A549 (cell line): Measurements from ENCODE around the gene CTU2. TPM values are rescaled to one million over a fixed set of nuclear protein-coding genes. Genes with fewer than 3 reads are reported as not detected.

ENCODE experiments used
- ATAC-seq, 2 experiments: fragments of 200-7000 bp in 1 of 2; fragments of >200 bp in 1 of 2; cut with Nextera tagmentation in 1 of 2; cut with Tn5 transposase in 1 of 2; 3 replicates each; pipeline versions ENCODE4 v1.8.0 to v1.9.1; 2018 to 2020; ENCODE audit warnings: mild to moderate bottlenecking in 1 of 2, moderate library complexity in 1 of 2
- CTCF ChIA-PET: fragments of 300-600 bp; sonication (Branson Sonifier 250); formaldehyde crosslinking; extraction: SDS; loops from one replicate; lab custom pipeline; 2021; ENCODE audit warnings: antibody characterized with exemption, inconsistent platforms; lab: Yijun Ruan, JAX
- POLR2A ChIA-PET: fragments of 350-600 bp; formaldehyde crosslinking; extraction: SDS; loops from one replicate; lab custom pipeline; 2021; ENCODE audit warnings: antibody characterized with exemption, inconsistent platforms; lab: Yijun Ruan, JAX
- DNase-seq, 2 experiments: peaks; one replicate each; pipeline versions ENCODE4 v3.0.0 to v3.0.0-alpha.2; 2011 to 2016; ENCODE audit warnings: low read depth in 1 of 2, low spot score in 1 of 2
- FAIRE-seq: peaks from 2 replicates; lab custom pipeline; 2011; peaks lifted over from hg19 to GRCh38; lab: Jason Lieb, UNC
- H3K27ac ChIP-seq, 2 experiments: fragments of >200 bp; sonication (Bioruptor Twin); formaldehyde crosslinking; 3 replicates each; pipeline ENCODE4 v1.5.1; 2016 to 2017
- H3K4me1 ChIP-seq: fragments of >200 bp; sonication (Bioruptor Twin); formaldehyde crosslinking; 3 replicates; pipeline ENCODE4 v1.6.1; 2016
- H3K4me2 ChIP-seq: fragments of >200 bp; sonication (Bioruptor Twin); formaldehyde crosslinking; 3 replicates; pipeline ENCODE4 v1.6.1; 2016
- H3K4me3 ChIP-seq: fragments of >200 bp; sonication (Bioruptor Twin); formaldehyde crosslinking; 3 replicates; pipeline ENCODE4 v1.5.1; 2016
- H3K9me3 ChIP-seq: fragments of >200 bp; sonication (Bioruptor Twin); formaldehyde crosslinking; 3 replicates; pipeline ENCODE4 v1.6.1; 2016
- BHLHE40 ChIP-seq: IDR thresholded peaks from 2 replicates; pipeline ENCODE4 v1.6.1; 2012; ENCODE audit warnings: low read depth, low read length, inconsistent platforms
- CBX2 ChIP-seq: fragments of 200-600 bp; sonication (generic); IDR thresholded peaks from 2 replicates; pipeline ENCODE4 v1.6.1; 2016; ENCODE audit warnings: low read depth, mild to moderate bottlenecking, borderline replicate concordance
- CBX8 ChIP-seq: fragments of 200-600 bp; sonication (generic); IDR thresholded peaks from 2 replicates; pipeline ENCODE4 v1.6.1; 2016
- CEBPB ChIP-seq, 2 experiments: fragments of >200 bp in 1 of 2; sonication (Bioruptor Twin) in 1 of 2; formaldehyde crosslinking in 1 of 2; IDR thresholded peaks; 2 replicates each; pipeline ENCODE4 v1.6.1; 2012 to 2016
- CHD2 ChIP-seq: fragments of 150-350 bp; IDR thresholded peaks from 2 replicates; pipeline ENCODE4 v1.6.1; 2014; ENCODE audit warnings: low read length; ENCODE audit not compliant: partially characterized antibody
- CHD4 ChIP-seq: fragments of 200-600 bp; sonication (generic); IDR thresholded peaks from 2 replicates; pipeline ENCODE4 v1.6.1; 2016; ENCODE audit warnings: antibody characterized with exemption, mild to moderate bottlenecking, borderline replicate concordance
- CTCF ChIP-seq: fragments of >200 bp; sonication (Bioruptor Twin); formaldehyde crosslinking; IDR thresholded peaks from 3 replicates; pipeline ENCODE4 v1.5.1; 2016
- EHMT2 ChIP-seq: fragments of 200-600 bp; sonication (generic); IDR thresholded peaks from 2 replicates; pipeline ENCODE4 v1.6.1; 2016; ENCODE audit warnings: antibody characterized with exemption, low read depth, mild to moderate bottlenecking, moderate library complexity
- FOSL2 ChIP-seq, 2 experiments: fragments of 450-650 bp in 1 of 2; fragments of >200 bp in 1 of 2; sonication (Bioruptor Twin) in 1 of 2; formaldehyde crosslinking; IDR thresholded peaks; 2 replicates each; pipeline versions ENCODE4 v1.5.0 to v1.6.1; 2016 to 2020; ENCODE audit warnings: mild to moderate bottlenecking in 1 of 2, moderate library complexity in 1 of 2
- HES2 ChIP-seq: fragments of >200 bp; sonication (Bioruptor Twin); formaldehyde crosslinking; IDR thresholded peaks from 2 replicates; pipeline ENCODE4 v1.6.1; 2016
- HOXA7 ChIP-seq: fragments of 250-450 bp; sonication (Bioruptor Pico); IDR thresholded peaks from 2 replicates; pipeline ENCODE4 v1.5.0; 2020; ENCODE audit warnings: mild to moderate bottlenecking, moderate library complexity
- JUNB ChIP-seq: fragments of >200 bp; sonication (Bioruptor Twin); formaldehyde crosslinking; IDR thresholded peaks from 2 replicates; pipeline ENCODE4 v1.6.1; 2016
- KDM1A ChIP-seq: fragments of 200-600 bp; sonication (generic); IDR thresholded peaks from 2 replicates; pipeline ENCODE4 v1.6.1; 2016; ENCODE audit warnings: low read depth, mild to moderate bottlenecking
- KDM5A ChIP-seq: fragments of 200-600 bp; sonication (generic); IDR thresholded peaks from 2 replicates; pipeline ENCODE4 v1.6.1; 2016; ENCODE audit warnings: antibody characterized with exemption, mild to moderate bottlenecking
- MAFK ChIP-seq: fragments of 450-650 bp; IDR thresholded peaks from 2 replicates; pipeline ENCODE4 v1.6.1; 2014; ENCODE audit not compliant: partially characterized antibody
- MAZ ChIP-seq: fragments of 150-350 bp; IDR thresholded peaks from 2 replicates; pipeline ENCODE4 v1.6.1; 2014; ENCODE audit warnings: antibody characterized with exemption, low read depth, low read length, borderline replicate concordance
- PBX3 ChIP-seq: IDR thresholded peaks from 2 replicates; pipeline ENCODE4 v1.6.1; 2012
- RCOR1 ChIP-seq: fragments of 150-350 bp; IDR thresholded peaks from 2 replicates; pipeline ENCODE4 v1.6.1; 2014; ENCODE audit warnings: antibody characterized with exemption, low read length, low read depth
- SREBF2 ChIP-seq: fragments of 450-650 bp; IDR thresholded peaks from 2 replicates; pipeline ENCODE4 v1.6.1; 2014; ENCODE audit warnings: mild to moderate bottlenecking, moderate library complexity
- TP53 ChIP-seq: fragments of 250-450 bp; sonication (Bioruptor Pico); IDR thresholded peaks from 2 replicates; pipeline ENCODE4 v1.5.0; 2021; ENCODE audit warnings: mild to moderate bottlenecking, moderate library complexity
- USF2 ChIP-seq: fragments of 450-650 bp; IDR thresholded peaks from 2 replicates; pipeline ENCODE4 v1.6.1; 2014; ENCODE audit warnings: antibody characterized with exemption
- ZSCAN20 ChIP-seq: fragments of 250-450 bp; sonication (Bioruptor Pico); IDR thresholded peaks from 2 replicates; pipeline ENCODE4 v1.8.0; 2022; ENCODE audit warnings: mild to moderate bottlenecking, moderate library complexity
- WGBS: methylation state at CpG from one replicate; pipeline ENCODE4 v1.1.6; 2017; ENCODE audit errors: missing lambda C conversion rate; 5-methylcytosine and 5-hydroxymethylcytosine counted together
- polyA plus RNA-seq, 4 experiments: library from polyadenylated mRNA; depleted of rRNA in 3 of 4; stranded (reverse); fragments of >200 nt; fragmentation: RNase III in 1 of 4; extraction: RNeasy Plus Mini Kit Qiagen cat#74134 plus additional on column Dnase treatment in 1 of 4; gene quantifications; 2 replicates in 3 of 4; 3 replicates in 1 of 4; pipeline ENCODE4 v1.2.3, GENCODE V29; 2011 to 2017

Gene CTU2
- polyA plus RNA-seq, 2 of the 4 experiments (the other 2 are of a cell fraction), result 16.4 to 21.8 TPM

GRCh38 chr16:88701581-88702370 is 4.5 kb upstream of the CTU2 start:
- ChIA-PET CTCF (interaction anchor here (2.3 to 2.6 kb wide), 2 partner anchors 17 to 35 kb away, joined by 8 to 17 read pairs; no protein-coding TSS in a partner anchor), POLR2A (no interaction called here)
- no peak for ATAC-seq
- 90% methylated on average over 25 of the region's 30 CpGs for WGBS
- TF ChIP-seq CBX2, result no peak
- no peak for TF ChIP-seq KDM1A
- TF ChIP-seq CBX8, result no peak
- no peak for TF ChIP-seq ZSCAN20 (CRISPR knock-in tag)
- Histone ChIP-seq H3K4me3 (no peak overlapping the region), H3K4me2 (no peak overlapping the region), H3K4me1 (peaks cover 7% of the 10 kb centered on the region; the same call in 1 of the 3 replicates), H3K27ac (no peak overlapping the region), H3K9me3 (no peaks in the 10 kb centered on the region)
- no peak for DNase-seq
- FAIRE-seq, result no peak

- ATAC-seq (no peak), FAIRE-seq (no peak), DNase-seq (no peak)
- H3K4me1 ChIP-seq, result peaks cover 13% of the 10 kb centered on the region; the same call in 1 of the 3 replicates
- WGBS, result 89% methylated on average over 30 of the region's 31 CpGs
- H3K4me2 ChIP-seq, result no peak overlapping the region
- no peaks in the 10 kb centered on the region for H3K9me3 ChIP-seq
- H3K27ac ChIP-seq, result no peak overlapping the region
- CTCF ChIA-PET, result interaction anchor here (0.9 to 7.6 kb wide), 3 partner anchors 15 to 34 kb away, joined by 3 to 49 read pairs (median 17); no protein-coding TSS in a partner anchor
- TF ChIP-seq HES2, result no peak
- no peak for TF ChIP-seq CEBPB (IDR thresholded peaks at IDR 0.05)
- no peak for TF ChIP-seq CHD2
- TF ChIP-seq MAFK, result no peak
- TF ChIP-seq TP53 (CRISPR knock-in tag), result no peak
- no peak for TF ChIP-seq CTCF
- TF ChIP-seq CHD4, result no peak
- no peak overlapping the region for H3K4me3 ChIP-seq
- POLR2A ChIA-PET, result interaction anchor here (0.5 kb wide), 1 partner anchor 628 kb away, joined by 3 read pairs; no protein-coding TSS in a partner anchor
These were observed 3.7 kb upstream of the CTU2 start for GRCh38 chr16:88702371-88703210.

- FAIRE-seq (no peak), DNase-seq (no peak), ATAC-seq (no peak)
- Histone ChIP-seq H3K4me1 (peaks cover 14% of the 10 kb centered on the region; the same call in 1 of the 3 replicates), H3K4me2 (no peak overlapping the region), H3K27ac (no peak overlapping the region), H3K9me3 (no peaks in the 10 kb centered on the region), H3K4me3 (no peak overlapping the region)
- 87% methylated on average over 19 of the region's 26 CpGs for WGBS
- ChIA-PET CTCF (interaction anchor here (0.9 to 7.6 kb wide), 2 partner anchors 16 to 32 kb away, joined by 3 to 49 read pairs; no protein-coding TSS in a partner anchor), POLR2A (no interaction called here)
- no peak for TF ChIP-seq USF2
- no peak for TF ChIP-seq MAZ
- no peak for TF ChIP-seq HOXA7 (CRISPR knock-in tag)
- TF ChIP-seq KDM5A, result no peak
- TF ChIP-seq BHLHE40, result no peak
- no peak for TF ChIP-seq KDM1A
- no peak for TF ChIP-seq PBX3
- TF ChIP-seq CBX8, result no peak
- TF ChIP-seq MAFK, result no peak
- TF ChIP-seq CEBPB (IDR thresholded peaks at IDR 0.05), result no peak
- TF ChIP-seq EHMT2, result no peak
- TF ChIP-seq FOSL2 (IDR thresholded peaks at IDR 0.05), result no peak
- no peak for TF ChIP-seq FOSL2 (CRISPR knock-in tag; IDR thresholded peaks at IDR 0.05)
- TF ChIP-seq SREBF2, result no peak
- no peak for TF ChIP-seq RCOR1
- TF ChIP-seq JUNB, result no peak
These were observed 2.6 kb upstream of the CTU2 start for GRCh38 chr16:88703486-88704309.
